H1 (cell line): ENCODE data around the gene CEACAM1. TPM values are rescaled to one million over a fixed set of nuclear protein-coding genes. Genes with fewer than 3 reads are reported as not detected.

ENCODE experiments used
- CTCF ChIA-PET: fragments of 300-600 bp; sonication (Branson Sonifier 250); formaldehyde crosslinking; loops from one replicate; lab custom pipeline; 2021; ENCODE audit not compliant: partially characterized antibody; lab: Charles Lee
- POLR2A ChIA-PET: fragments of 300-600 bp; sonication (Branson Sonifier 250); formaldehyde crosslinking; loops from one replicate; lab custom pipeline; 2021; ENCODE audit warnings: inconsistent platforms; ENCODE audit not compliant: partially characterized antibody; lab: Charles Lee
- DNase-seq, 2 experiments: peaks; one replicate each; pipeline versions ENCODE4 v3.0.0 to v3.0.0-alpha.2; 2010 to 2022; ENCODE audit warnings: low spot score in 2 of 2, low read depth in 1 of 2, mixed read lengths in 1 of 2
- FAIRE-seq: peaks from 2 replicates; lab custom pipeline; 2011; peaks lifted over from hg19 to GRCh38; lab: Jason Lieb, UNC
- H2AFZ ChIP-seq: 2 replicates; pipeline ENCODE4 v1.8.1; 2012; ENCODE audit warnings: low read length, inconsistent platforms
- H2AK5ac ChIP-seq: 2 replicates; pipeline ENCODE4 v1.6.1; 2013; ENCODE audit warnings: low read depth, low read length
- H2BK120ac ChIP-seq: replicated peaks from 2 replicates; pipeline ENCODE3; 2013; ENCODE audit warnings: low read depth, low read length, inconsistent platforms
- H2BK12ac ChIP-seq: 2 replicates; pipeline ENCODE4 v1.6.1; 2013; ENCODE audit warnings: low read depth, low read length
- H2BK15ac ChIP-seq: 2 replicates; pipeline ENCODE4 v1.6.1; 2013; ENCODE audit warnings: low read length
- H2BK20ac ChIP-seq: 2 replicates; pipeline ENCODE4 v1.6.1; 2013; ENCODE audit warnings: low read length
- H2BK5ac ChIP-seq: 2 replicates; pipeline ENCODE4 v1.6.1; 2013; ENCODE audit warnings: low read depth, low read length
- H3K14ac ChIP-seq: 2 replicates; pipeline ENCODE4 v1.6.1; 2013; ENCODE audit warnings: inconsistent platforms; ENCODE audit not compliant: insufficient read length
- H3K18ac ChIP-seq: 2 replicates; pipeline ENCODE4 v1.6.1; 2013; ENCODE audit warnings: low read length; ENCODE audit errors: extremely low read depth
- H3K23ac ChIP-seq: 2 replicates; pipeline ENCODE4 v1.6.1; 2013; ENCODE audit warnings: inconsistent platforms; ENCODE audit not compliant: insufficient read length
- H3K23me2 ChIP-seq: 2 replicates; pipeline ENCODE4 v1.6.1; 2013; ENCODE audit warnings: low read depth, low read length
- H3K27ac ChIP-seq: 2 replicates; pipeline ENCODE4 v1.6.1; 2011; ENCODE audit warnings: low read depth, low read length, inconsistent platforms
- H3K27me3 ChIP-seq, 4 experiments: replicated peaks in 1 of 4; 1 replicate in 1 of 4; 2 replicates in 3 of 4; pipeline versions ENCODE4 v1.6.1 to v1.8.1; 2011 to 2013; ENCODE audit warnings: low read length in 3 of 4, mild to moderate bottlenecking in 3 of 4, inconsistent platforms in 2 of 4, mixed read lengths in 2 of 4, moderate library complexity in 1 of 4; ENCODE audit not compliant: control insufficient read depth in 3 of 4, insufficient read depth in 3 of 4; ENCODE audit errors: extremely low read depth in 1 of 4
- H3K36me3 ChIP-seq, 4 experiments: 2 replicates each; pipeline versions ENCODE4 v1.6.1 to v1.8.1; 2011 to 2013; ENCODE audit warnings: mild to moderate bottlenecking in 4 of 4, low read length in 3 of 4, moderate library complexity in 2 of 4, control low read depth in 1 of 4, inconsistent platforms in 1 of 4; ENCODE audit not compliant: insufficient read depth in 4 of 4, control insufficient read depth in 2 of 4
- H3K4ac ChIP-seq: replicated peaks from 2 replicates; pipeline ENCODE3; 2013; ENCODE audit warnings: low read length, low read depth, mixed read lengths, inconsistent platforms; ENCODE audit not compliant: insufficient read length
- H3K4me1 ChIP-seq, 4 experiments: replicated peaks in 1 of 4; 1 replicate in 1 of 4; 2 replicates in 3 of 4; pipeline versions ENCODE4 v1.6.1 to v1.8.1; 2011 to 2013; ENCODE audit warnings: low read length in 3 of 4, inconsistent platforms in 2 of 4, mixed read lengths in 1 of 4; ENCODE audit not compliant: insufficient read depth in 4 of 4, control insufficient read depth in 3 of 4
- H3K4me2 ChIP-seq, 2 experiments: 2 replicates each; pipeline versions ENCODE4 v1.6.1 to v1.8.1; 2011 to 2013; ENCODE audit warnings: low read depth in 2 of 2, low read length in 2 of 2, control low read depth in 1 of 2, inconsistent platforms in 1 of 2, mild to moderate bottlenecking in 1 of 2; ENCODE audit not compliant: insufficient read depth in 1 of 2
- H3K4me3 ChIP-seq, 4 experiments: fragments of 200-600, 300-600 bp in 1 of 4; sonication (generic), shearing (Covaris generic), sonication (Bioruptor Twin) in 1 of 4; 2 replicates each; pipeline versions ENCODE4 v1.5.1 to v1.8.1; 2011 to 2016; ENCODE audit warnings: low read length in 4 of 4, low read depth in 3 of 4, control low read depth in 2 of 4, inconsistent platforms in 2 of 4, mild to moderate bottlenecking in 2 of 4, mixed read lengths in 1 of 4, moderate library complexity in 1 of 4; ENCODE audit not compliant: insufficient read depth in 2 of 4; ENCODE audit errors: extremely low read depth in 1 of 4
- H3K56ac ChIP-seq: replicated peaks from 2 replicates; pipeline ENCODE3; 2013; ENCODE audit warnings: low read depth, mild to moderate bottlenecking, mixed read lengths, low read length, inconsistent platforms; ENCODE audit not compliant: insufficient read length
- H3K79me1 ChIP-seq: 2 replicates; pipeline ENCODE4 v1.6.1; 2013; ENCODE audit warnings: low read depth, low read length, control low read depth
- H3K79me2 ChIP-seq, 2 experiments: 2 replicates each; pipeline versions ENCODE4 v1.6.1 to v1.8.1; 2012 to 2013; ENCODE audit warnings: low read length in 2 of 2, mild to moderate bottlenecking in 2 of 2, inconsistent platforms in 1 of 2; ENCODE audit not compliant: insufficient read depth in 2 of 2, control insufficient read depth in 1 of 2
- H3K9ac ChIP-seq, 4 experiments: replicated peaks in 1 of 4; 1 replicate in 1 of 4; 2 replicates in 3 of 4; pipeline versions ENCODE4 v1.6.1 to v1.8.1; 2011 to 2013; ENCODE audit warnings: low read depth in 3 of 4, low read length in 3 of 4, control low read depth in 2 of 4, mild to moderate bottlenecking in 2 of 4, moderate library complexity in 2 of 4, inconsistent platforms in 1 of 4; ENCODE audit errors: extremely low read depth in 1 of 4
- H3K9me3 ChIP-seq, 2 experiments: 2 replicates each; pipeline versions ENCODE4 v1.6.1 to v1.8.1; 2012 to 2013; ENCODE audit warnings: mild to moderate bottlenecking in 2 of 2, moderate library complexity in 2 of 2, control low read depth in 1 of 2, inconsistent platforms in 1 of 2, low read depth in 1 of 2, low read length in 1 of 2, mixed read lengths in 1 of 2; ENCODE audit not compliant: insufficient read depth in 2 of 2
- H4K20me1 ChIP-seq, 2 experiments: replicated peaks in 1 of 2; 2 replicates each; pipeline versions ENCODE3 to v1.8.1; 2011 to 2013; ENCODE audit warnings: inconsistent platforms in 2 of 2, low read length in 2 of 2, mild to moderate bottlenecking in 1 of 2; ENCODE audit not compliant: insufficient read depth in 2 of 2, control insufficient read depth in 1 of 2
- H4K5ac ChIP-seq: 2 replicates; pipeline ENCODE4 v1.6.1; 2013; ENCODE audit warnings: low read length, low read depth, mixed read lengths, inconsistent platforms; ENCODE audit not compliant: insufficient read length
- H4K8ac ChIP-seq: 2 replicates; pipeline ENCODE4 v1.8.0; 2013; ENCODE audit warnings: mild to moderate bottlenecking, moderate library complexity, low read length, inconsistent platforms; ENCODE audit not compliant: insufficient read depth; ENCODE audit errors: extremely low read depth
- H4K91ac ChIP-seq: replicated peaks from 2 replicates; pipeline ENCODE3; 2013; ENCODE audit warnings: low read length, mixed read lengths, inconsistent platforms; ENCODE audit not compliant: insufficient read length
- ASH2L ChIP-seq: fragments of 200-600, 300-600 bp; sonication (generic); IDR thresholded peaks from one replicate; pipeline ENCODE4 v1.7.1; 2017; ENCODE audit warnings: low read length
- CBX5 ChIP-seq: fragments of 300-800, 300-1000 bp; sonication (generic); IDR thresholded peaks from 2 replicates; pipeline ENCODE4 v1.7.1; 2016; ENCODE audit warnings: antibody characterized with exemption, low read length, low read depth
- CREB1 ChIP-seq: IDR thresholded peaks from 2 replicates; pipeline ENCODE4 v1.6.1; 2012; ENCODE audit warnings: inconsistent platforms
- FOSL1 ChIP-seq: IDR thresholded peaks from 2 replicates; pipeline ENCODE4 v1.6.1; 2011; ENCODE audit warnings: mild to moderate bottlenecking, low read depth, low read length, moderate library complexity; ENCODE audit not compliant: insufficient read depth
- HDAC6 ChIP-seq: IDR thresholded peaks from one replicate; pipeline ENCODE4 v1.7.1; 2012; ENCODE audit warnings: low read depth, mild to moderate bottlenecking, inconsistent platforms, low read length, moderate library complexity
- KDM4A ChIP-seq: IDR thresholded peaks from one replicate; pipeline ENCODE4 v1.7.1; 2012; ENCODE audit warnings: low read depth, mild to moderate bottlenecking, moderate library complexity, low read length, inconsistent platforms; ENCODE audit not compliant: severe bottlenecking
- MAFK ChIP-seq: IDR thresholded peaks from 2 replicates; pipeline ENCODE4 v1.6.1; 2012; ENCODE audit warnings: low read depth, mild to moderate bottlenecking, improper control_type of control experiment, low read length
- POLR2AphosphoS5 ChIP-seq: IDR thresholded peaks from 2 replicates; pipeline ENCODE4 v1.6.1; 2011; ENCODE audit warnings: low read depth, low read length
- RAD21 ChIP-seq, 2 experiments: IDR thresholded peaks in 1 of 2; conservative IDR thresholded peaks in 1 of 2; 2 replicates each; pipeline ENCODE4 v1.6.1; 2011; ENCODE audit warnings: low read depth in 2 of 2, low read length in 2 of 2, improper control_type of control experiment in 1 of 2, inconsistent platforms in 1 of 2, mild to moderate bottlenecking in 1 of 2, moderate library complexity in 1 of 2
- SRF ChIP-seq: IDR thresholded peaks from 2 replicates; pipeline ENCODE4 v1.6.1; 2011; ENCODE audit warnings: mild to moderate bottlenecking, low read depth, low read length, moderate library complexity
- TBP ChIP-seq: IDR thresholded peaks from 2 replicates; pipeline ENCODE4 v1.6.1; 2011; ENCODE audit warnings: low read depth, low read length, improper control_type of control experiment
- WGBS, 2 experiments: shearing (Covaris generic) in 1 of 2; methylation state at CpG; one replicate each; pipeline versions ENCODE4 v1.1.6 to v1.1.7; 2013 to 2015; ENCODE audit warnings: low lambda C conversion rate in 2 of 2, mixed read lengths in 2 of 2, inconsistent platforms in 1 of 2, low coverage in 1 of 2, missing lambda C conversion rate in 1 of 2; ENCODE audit not compliant: insufficient replicate concordance in 2 of 2, insufficient coverage in 1 of 2, insufficient read length in 1 of 2; ENCODE audit errors: extremely low coverage in 1 of 2, missing lambda C conversion rate in 1 of 2; 5-methylcytosine and 5-hydroxymethylcytosine counted together
- polyA plus RNA-seq, 7 experiments: library from polyadenylated mRNA; depleted of rRNA in 3 of 7; stranded (reverse) in 5 of 7; unstranded in 2 of 7; fragments of >200 nt in 5 of 7; fragments of 200-250 nt in 2 of 7; gene quantifications; 1 replicate in 5 of 7; 2 replicates in 1 of 7; 4 replicates in 1 of 7; pipeline versions ENCODE4 v1.2.1 to v1.2.3, GENCODE V29; 2011 to 2013; ENCODE audit warnings: missing spikeins in 2 of 7, mixed read lengths in 2 of 7
- total RNA-seq: library from RNA; stranded (reverse); fragmentation: NEBNext Ultra II Directional; extraction: Animal tissue kit (Norgen Biotek cat#: 25700); gene quantifications from 2 replicates; pipeline ENCODE4 v1.2.1, GENCODE V29; 2021
- TF ChIP-seq, protein P1 (sequence below): IDR thresholded peaks from 2 replicates; pipeline ENCODE4 v1.6.1; 2012; ENCODE audit warnings: low read length, inconsistent platforms
- TF ChIP-seq, protein P2 (sequence below): IDR thresholded peaks from 2 replicates; pipeline ENCODE4 v1.6.1; 2012; ENCODE audit warnings: inconsistent platforms

CEACAM1 gene
- total and polyA plus RNA-seq, 2 of the 8 experiments (the other 6 are each of a cell fraction or from before 2014, with no cell fraction given): 1.8 to 3.6 TPM

DNA sequence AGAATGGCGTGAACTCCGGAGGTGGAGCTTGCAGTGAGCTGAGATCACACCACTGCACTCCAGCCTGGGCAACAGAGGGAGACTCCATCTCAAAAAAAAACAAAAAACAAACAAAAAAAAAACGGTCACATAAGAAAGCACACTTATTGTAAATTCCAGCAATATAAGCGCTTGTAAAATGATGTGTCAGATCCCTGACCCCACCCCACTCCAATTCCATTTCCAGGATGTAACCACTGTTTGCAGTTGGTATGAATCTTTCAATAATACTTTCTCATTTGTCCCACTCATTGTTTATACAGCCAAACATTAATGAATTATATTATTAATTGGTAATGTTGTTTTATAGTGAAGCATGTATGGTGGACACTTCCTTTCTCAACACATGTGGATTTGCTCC is 15.9 kb upstream of the CEACAM1 start:
- Histone ChIP-seq H3K18ac (no peak overlapping the region), H4K91ac (no peak overlapping the region), H2AFZ (no peak overlapping the region), H4K20me1 (no peaks in the 10 kb centered on the region), H3K4ac (no peak overlapping the region), H2BK12ac (no peak overlapping the region), H3K27ac (no peak overlapping the region), H3K79me1 (no peaks in the 10 kb centered on the region), H3K23me2 (no peaks in the 10 kb centered on the region), H3K56ac (no peak overlapping the region), H4K5ac (no peak overlapping the region), H3K14ac (no peak overlapping the region), H3K9ac (no peak overlapping the region), H3K23ac (no peak overlapping the region), H2AK5ac (no peak overlapping the region), H3K4me2 (no peak overlapping the region), H2BK15ac (no peak overlapping the region), H2BK5ac (no peak overlapping the region), H3K4me1 (peaks cover 4 to 9% (median 9%) of the 10 kb centered on the region in 4 experiments), H3K27me3 (no peaks in the 10 kb centered on the region; a peak in 3 of 7 replicates), H3K4me3 (no peak overlapping the region), H2BK20ac (no peak overlapping the region), H3K36me3 (no peaks in the 10 kb centered on the region), H3K9me3 (0 out of 4 replicates have a peak, but pooled peaks cover 0 to 5% of the 10 kb centered on the region in 2 experiments), H2BK120ac (no peak overlapping the region), H3K79me2 (no peaks in the 10 kb centered on the region), H4K8ac (no peak overlapping the region)
- CTCF ChIA-PET: interaction anchor here (0.9 to 3.6 kb wide), 4 partner anchors 9 to 104 kb away, joined by 3 to 37 read pairs (median 6); partner anchors contain the start of gene CEACAM1
- WGBS, 2 experiments: 93% methylated on average over 4 of the region's 4 CpGs; no CpG with 5 or more reads in 1 of the 2 experiments
- DNase-seq (no peak), FAIRE-seq (no peak)
- POLR2A ChIA-PET: no interaction called here
- TF ChIP-seq KDM4A (no peak), SRF (no peak), FOSL1 (no peak), CBX5 (no peak), TBP (no peak), ASH2L (no peak), HDAC6 (no peak), RAD21 (IDR thresholded peaks at IDR 0.05 in 1 of 2, conservative IDR thresholded peaks at IDR 0.05 in 1 of 2; ENCODE audit: low read depth in 2 of 2, low read length in 2 of 2) (no peak), POLR2AphosphoS5 (no peak), MAFK (no peak), CREB1 (no peak)
- TF ChIP-seq, protein P1, sequence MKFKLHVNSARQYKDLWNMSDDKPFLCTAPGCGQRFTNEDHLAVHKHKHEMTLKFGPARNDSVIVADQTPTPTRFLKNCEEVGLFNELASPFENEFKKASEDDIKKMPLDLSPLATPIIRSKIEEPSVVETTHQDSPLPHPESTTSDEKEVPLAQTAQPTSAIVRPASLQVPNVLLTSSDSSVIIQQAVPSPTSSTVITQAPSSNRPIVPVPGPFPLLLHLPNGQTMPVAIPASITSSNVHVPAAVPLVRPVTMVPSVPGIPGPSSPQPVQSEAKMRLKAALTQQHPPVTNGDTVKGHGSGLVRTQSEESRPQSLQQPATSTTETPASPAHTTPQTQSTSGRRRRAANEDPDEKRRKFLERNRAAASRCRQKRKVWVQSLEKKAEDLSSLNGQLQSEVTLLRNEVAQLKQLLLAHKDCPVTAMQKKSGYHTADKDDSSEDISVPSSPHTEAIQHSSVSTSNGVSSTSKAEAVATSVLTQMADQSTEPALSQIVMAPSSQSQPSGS: no peak
- TF ChIP-seq, protein P2, sequence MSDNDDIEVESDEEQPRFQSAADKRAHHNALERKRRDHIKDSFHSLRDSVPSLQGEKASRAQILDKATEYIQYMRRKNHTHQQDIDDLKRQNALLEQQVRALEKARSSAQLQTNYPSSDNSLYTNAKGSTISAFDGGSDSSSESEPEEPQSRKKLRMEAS: no peak
